PC-3 (cell line): ENCODE results near the gene PLA2G12A. TPM values are rescaled to one million over a fixed set of nuclear protein-coding genes. Genes with fewer than 3 reads are reported as not detected.

Experiments used
- ATAC-seq: fragments of 200-7000 bp; cut with Tn5 transposase; 2 replicates; pipeline ENCODE4 v1.9.1; 2020; ENCODE audit warnings: mild to moderate bottlenecking, moderate library complexity
- BruUV-seq: library from RNA; stranded (reverse); fragments of 400-500 nt; replicated peaks from 2 replicates; lab custom pipeline; 2021; lab: Mats Ljungman, UMichigan
- CTCF ChIA-PET: fragments of 300-600 bp; sonication (Branson Sonifier 250); formaldehyde crosslinking; loops from one replicate; lab custom pipeline; 2022; ENCODE audit warnings: antibody characterized with exemption; lab: Charles Lee
- POLR2A ChIA-PET: fragments of 300-600 bp; sonication (Branson Sonifier 250); formaldehyde crosslinking; loops from one replicate; lab custom pipeline; 2022; ENCODE audit warnings: antibody characterized with exemption; ENCODE audit not compliant: unreplicated experiment; lab: Charles Lee
- DNase-seq: peaks from one replicate; pipeline ENCODE4 v3.0.0-alpha.2; 2015
- H2AFZ ChIP-seq: fragments of 300-600 bp; sonication (generic); 2 replicates; pipeline ENCODE4 v1.6.0; 2016; ENCODE audit warnings: antibody characterized with exemption, low read length
- H3F3A ChIP-seq: fragments of 300-600 bp; sonication (generic); one replicate; pipeline ENCODE4 v1.6.0; 2017; ENCODE audit warnings: antibody characterized with exemption, low read length, control low read depth, mild to moderate bottlenecking; ENCODE audit not compliant: unreplicated experiment
- H3K27ac ChIP-seq: fragments of 300-600 bp; sonication (generic); 2 replicates; pipeline ENCODE4 v1.5.1; 2016; ENCODE audit warnings: mild to moderate bottlenecking, low read length
- H3K27me3 ChIP-seq: fragments of 300-600 bp; sonication (generic); 2 replicates; pipeline ENCODE4 v1.6.1; 2016; ENCODE audit warnings: low read length, mixed read lengths
- H3K36me3 ChIP-seq: fragments of 300-600 bp; sonication (generic); 2 replicates; pipeline ENCODE4 v1.6.1; 2016; ENCODE audit warnings: low read depth, mixed run types, low read length, mixed read lengths
- H3K4me1 ChIP-seq: fragments of 300-600 bp; sonication (generic); 2 replicates; pipeline ENCODE4 v1.5.1; 2016; ENCODE audit warnings: low read length; ENCODE audit not compliant: insufficient read depth
- H3K4me2 ChIP-seq: fragments of 300-600 bp; sonication (generic); 2 replicates; pipeline ENCODE4 v1.6.0; 2016; ENCODE audit warnings: low read length
- H3K4me3 ChIP-seq: fragments of 300-600 bp; sonication (generic); 2 replicates; pipeline ENCODE4 v1.5.1; 2016; ENCODE audit warnings: mild to moderate bottlenecking, low read length, mixed read lengths
- H3K79me2 ChIP-seq: fragments of 300-600 bp; sonication (generic); 2 replicates; pipeline ENCODE4 v1.6.1; 2017; ENCODE audit warnings: low read length, mixed read lengths
- H3K9ac ChIP-seq: fragments of 300-600 bp; sonication (generic); 2 replicates; pipeline ENCODE4 v1.6.0; 2016; ENCODE audit warnings: mild to moderate bottlenecking, low read length
- H3K9me2 ChIP-seq: fragments of 300-600 bp; sonication (generic); replicated peaks from 2 replicates; pipeline ENCODE4 v1.6.1; 2016; ENCODE audit warnings: mixed run types, low read length, mixed read lengths
- H3K9me3 ChIP-seq: fragments of 300-600 bp; sonication (generic); 2 replicates; pipeline ENCODE4 v1.6.1; 2016; ENCODE audit warnings: low read length, mixed read lengths
- H4K20me1 ChIP-seq: fragments of 300-600 bp; sonication (generic); 2 replicates; pipeline ENCODE4 v1.6.1; 2016; ENCODE audit warnings: low read length, mixed read lengths
- EZH2 ChIP-seq: fragments of 300-600 bp; sonication (generic); IDR thresholded peaks from one replicate; pipeline ENCODE4 v1.6.1; 2017; ENCODE audit warnings: antibody characterized with exemption, mild to moderate bottlenecking, low read length; ENCODE audit not compliant: unreplicated experiment
- EZH2phosphoT487 ChIP-seq: fragments of 300-600 bp; sonication (generic); IDR thresholded peaks from 2 replicates; pipeline ENCODE4 v1.6.1; 2018; ENCODE audit warnings: mild to moderate bottlenecking, antibody characterized with exemption, low read length, borderline replicate concordance
- intact Hi-C: fragments of 100-400 bp; cut with micrococcal nuclease; formaldehyde crosslinking; loops from 2 replicates; pipeline ENCODE4 v1.9.0; 2023
- total RNA-seq: library from RNA; depleted of rRNA; stranded (reverse); fragments of >200 nt; gene quantifications from 2 replicates; pipeline ENCODE4 v1.2.3, GENCODE V29; 2014
- TF ChIP-seq, protein P1 (sequence below): fragments of 300-600 bp; sonication (generic); conservative IDR thresholded peaks from 2 replicates; pipeline ENCODE4 v1.5.1; 2017; ENCODE audit warnings: antibody characterized with exemption, low read depth, mild to moderate bottlenecking, low read length

Gene PLA2G12A
- total RNA-seq, 1 experiment from 2014 or later = 51.6 TPM

GRCh38 chr4:109750652-109751244 is 20.9 kb upstream of the PLA2G12A start:
- Histone ChIP-seq H3K4me3 (no peak overlapping the region), H3K9me3 (no peaks in the 10 kb centered on the region), H3K9ac (no peak overlapping the region), H3K79me2 (no peaks in the 10 kb centered on the region), H3K27ac (no peak overlapping the region), H2AFZ (no peak overlapping the region), H3K4me1 (no peaks in the 10 kb centered on the region), H3F3A (no peaks in the 10 kb centered on the region), H3K4me2 (no peak overlapping the region), H3K36me3 (no peaks in the 10 kb centered on the region), H4K20me1 (no peaks in the 10 kb centered on the region), H3K27me3 (no peaks in the 10 kb centered on the region), H3K9me2 (no peaks in the 10 kb centered on the region)
- TF ChIP-seq, protein P1, sequence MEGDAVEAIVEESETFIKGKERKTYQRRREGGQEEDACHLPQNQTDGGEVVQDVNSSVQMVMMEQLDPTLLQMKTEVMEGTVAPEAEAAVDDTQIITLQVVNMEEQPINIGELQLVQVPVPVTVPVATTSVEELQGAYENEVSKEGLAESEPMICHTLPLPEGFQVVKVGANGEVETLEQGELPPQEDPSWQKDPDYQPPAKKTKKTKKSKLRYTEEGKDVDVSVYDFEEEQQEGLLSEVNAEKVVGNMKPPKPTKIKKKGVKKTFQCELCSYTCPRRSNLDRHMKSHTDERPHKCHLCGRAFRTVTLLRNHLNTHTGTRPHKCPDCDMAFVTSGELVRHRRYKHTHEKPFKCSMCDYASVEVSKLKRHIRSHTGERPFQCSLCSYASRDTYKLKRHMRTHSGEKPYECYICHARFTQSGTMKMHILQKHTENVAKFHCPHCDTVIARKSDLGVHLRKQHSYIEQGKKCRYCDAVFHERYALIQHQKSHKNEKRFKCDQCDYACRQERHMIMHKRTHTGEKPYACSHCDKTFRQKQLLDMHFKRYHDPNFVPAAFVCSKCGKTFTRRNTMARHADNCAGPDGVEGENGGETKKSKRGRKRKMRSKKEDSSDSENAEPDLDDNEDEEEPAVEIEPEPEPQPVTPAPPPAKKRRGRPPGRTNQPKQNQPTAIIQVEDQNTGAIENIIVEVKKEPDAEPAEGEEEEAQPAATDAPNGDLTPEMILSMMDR = no peak
- TF ChIP-seq EZH2 = no peak
- TF ChIP-seq EZH2phosphoT487 = no peak
- ATAC-seq (no peak), DNase-seq (no peak)
- POLR2A ChIA-PET = no interaction called here
- CTCF ChIA-PET = no interaction called here
- BruUV-seq = no TSS peak
- intact Hi-C loops = no loop called here

GRCh38 chr4:109749388-109750082 is 19.7 kb upstream of the PLA2G12A start:
- H3K9me3 ChIP-seq = no peaks in the 10 kb centered on the region
- no peaks in the 10 kb centered on the region for H3K36me3 ChIP-seq
- intact Hi-C loops = no loop called here
- no peaks in the 10 kb centered on the region for H3K9me2 ChIP-seq
- ChIA-PET POLR2A (no interaction called here), CTCF (no interaction called here)
- H2AFZ ChIP-seq = no peak overlapping the region
- BruUV-seq = no TSS peak
- ATAC-seq (no peak), DNase-seq (no peak)
- TF ChIP-seq, protein P1 = no peak
- H3K4me2 ChIP-seq = no peak overlapping the region
- H3K9ac ChIP-seq = no peak overlapping the region
- H3F3A ChIP-seq = no peaks in the 10 kb centered on the region
- no peaks in the 10 kb centered on the region for H3K4me1 ChIP-seq
- no peaks in the 10 kb centered on the region for H4K20me1 ChIP-seq
- H3K27ac ChIP-seq = no peak overlapping the region
- H3K27me3 ChIP-seq = no peaks in the 10 kb centered on the region
- H3K79me2 ChIP-seq = no peaks in the 10 kb centered on the region
- no peak overlapping the region for H3K4me3 ChIP-seq

DNA sequence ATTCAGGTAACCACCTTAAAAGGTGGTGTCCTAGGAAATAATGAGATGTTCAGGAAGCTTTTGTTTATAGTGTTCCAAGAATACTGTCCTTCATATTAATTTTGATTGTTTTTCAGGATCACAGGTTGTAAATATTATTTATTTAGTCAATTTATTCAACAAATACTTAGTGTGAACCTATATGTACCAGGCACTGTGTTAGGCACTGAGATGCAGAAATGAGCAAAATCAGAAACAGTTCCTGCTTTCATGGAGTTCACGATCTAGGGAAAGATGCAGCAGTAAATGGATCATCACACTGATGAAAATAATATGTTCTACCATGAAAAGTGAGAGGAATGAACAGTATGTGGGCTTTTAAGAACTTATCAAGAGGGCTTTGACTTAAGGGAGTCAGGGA is 18.2 kb upstream of the PLA2G12A start:
- ATAC-seq (no peak), DNase-seq (no peak)
- Histone ChIP-seq H3K9me2 (no peaks in the 10 kb centered on the region), H3F3A (no peaks in the 10 kb centered on the region), H3K79me2 (no peaks in the 10 kb centered on the region), H3K9ac (no peak overlapping the region), H3K36me3 (no peaks in the 10 kb centered on the region), H3K4me1 (no peaks in the 10 kb centered on the region), H3K27me3 (no peaks in the 10 kb centered on the region), H2AFZ (no peak overlapping the region), H3K4me3 (no peak overlapping the region), H3K27ac (no peak overlapping the region), H3K4me2 (no peak overlapping the region), H4K20me1 (no peaks in the 10 kb centered on the region), H3K9me3 (no peaks in the 10 kb centered on the region)
- CTCF ChIA-PET = no interaction called here
- TF ChIP-seq, protein P1 = no peak
- TF ChIP-seq EZH2 = no peak
- no peak for TF ChIP-seq EZH2phosphoT487
- BruUV-seq = no TSS peak
- intact Hi-C loops = no loop called here
- POLR2A ChIA-PET = no interaction called here
